ENCODE measurements around the gene GLUL. TPM values are rescaled to one million over a fixed set of nuclear protein-coding genes. Genes with fewer than 3 reads are reported as not detected.

The GLUL gene
- total RNA-seq, 2 donors from 2014 or later: 343 to 428 TPM

GRCh38 chr1:182351790-182352364 lies 39.7 kb downstream of the GLUL start:
- no peaks in the 10 kb centered on the region for H3K9me3 ChIP-seq
- no peak overlapping the region for H3K9ac ChIP-seq (ENCODE audit: low read depth in 2 of 2, low read length in 2 of 2)
- no peak overlapping the region for H3K27ac ChIP-seq
- intact Hi-C loops (cut with DNase I): no loop called here
- H3K27me3 ChIP-seq: no peaks in the 10 kb centered on the region
- no peaks in the 10 kb centered on the region for H3K4me1 ChIP-seq
- DNase-seq: no peak
- H3K36me3 ChIP-seq: no peaks in the 10 kb centered on the region
- TF ChIP-seq CTCF (IDR thresholded peaks at IDR 0.05): no peak
- H3K4me3 ChIP-seq: no peak overlapping the region

GRCh38 chr1:182350839-182351238 lies 40.8 kb downstream of the GLUL start:
- Histone ChIP-seq H3K27me3 (no peaks in the 10 kb centered on the region), H3K27ac (no peak overlapping the region), H3K36me3 (no peaks in the 10 kb centered on the region), H3K9ac (ENCODE audit: low read depth in 2 of 2, low read length in 2 of 2) (no peak overlapping the region), H3K4me1 (no peaks in the 10 kb centered on the region), H3K9me3 (no peaks in the 10 kb centered on the region), H3K4me3 (no peak overlapping the region)
- no peak for DNase-seq
- no peak for TF ChIP-seq CTCF (IDR thresholded peaks at IDR 0.05)
- intact Hi-C loops (cut with DNase I): no loop called here

- H3K9me3 ChIP-seq: no peaks in the 10 kb centered on the region
- no peak for DNase-seq
- intact Hi-C loops (cut with DNase I): no loop called here
- TF ChIP-seq CTCF (IDR thresholded peaks at IDR 0.05): no peak
- H3K4me3 ChIP-seq: no peak overlapping the region
- no peaks in the 10 kb centered on the region for H3K4me1 ChIP-seq
- no peak overlapping the region for H3K27ac ChIP-seq
- no peak overlapping the region for H3K9ac ChIP-seq (ENCODE audit: low read depth in 2 of 2, low read length in 2 of 2)
- no peaks in the 10 kb centered on the region for H3K36me3 ChIP-seq
- H3K27me3 ChIP-seq: no peaks in the 10 kb centered on the region
Measured at GRCh38 chr1:182348961-182349747, 42.4 kb downstream of the GLUL start.

- no peak for TF ChIP-seq CTCF (IDR thresholded peaks at IDR 0.05)
- Histone ChIP-seq H3K4me3 (no peak overlapping the region), H3K36me3 (no peaks in the 10 kb centered on the region), H3K4me1 (no peaks in the 10 kb centered on the region), H3K27me3 (no peaks in the 10 kb centered on the region), H3K9ac (ENCODE audit: low read depth in 2 of 2, low read length in 2 of 2) (no peak overlapping the region), H3K9me3 (no peaks in the 10 kb centered on the region), H3K27ac (no peak overlapping the region)
- DNase-seq: no peak
- intact Hi-C loops (cut with DNase I): no loop called here
Measured at GRCh38 chr1:182347019-182347418, 44.6 kb downstream of the GLUL start.

- H3K4me1 ChIP-seq: no peaks in the 10 kb centered on the region
- intact Hi-C loops (cut with DNase I): no loop called here
- no peak for DNase-seq
- no peaks in the 10 kb centered on the region for H3K36me3 ChIP-seq
- no peak for TF ChIP-seq CTCF (IDR thresholded peaks at IDR 0.05)
- H3K9me3 ChIP-seq: no peaks in the 10 kb centered on the region
- no peak overlapping the region for H3K9ac ChIP-seq (ENCODE audit: low read depth in 2 of 2, low read length in 2 of 2)
- no peaks in the 10 kb centered on the region for H3K27me3 ChIP-seq
- H3K4me3 ChIP-seq: no peak overlapping the region
- H3K27ac ChIP-seq: no peak overlapping the region
Measured at GRCh38 chr1:182340233-182341058, 51.1 kb downstream of the GLUL start.

All from colonic mucosa (tissue), 4 donors.